Mammary epithelial cell (primary cell): ENCODE measurements around the gene CMC2.
A peak's percentile ranks its signal among the peaks of the same experiment; 100 is the strongest.

Experiments
- CTCF ChIP-seq, 2 donors: IDR thresholded peaks in 1 of 2; conservative IDR thresholded peaks in 1 of 2; 2 replicates each; pipeline ENCODE4 v1.5.1; 2011 to 2012; ENCODE audit warnings: inconsistent platforms in 2 of 2, low read length in 2 of 2, mild to moderate bottlenecking in 2 of 2, control low read depth in 1 of 2, low read depth in 1 of 2; ENCODE audit not compliant: insufficient read depth in 1 of 2; ENCODE audit errors: extremely low read depth in 1 of 2
- EZH2 ChIP-seq: IDR thresholded peaks from 2 replicates; pipeline ENCODE4 v1.6.1; 2012; ENCODE audit warnings: low read length, inconsistent platforms, borderline replicate concordance

- TF ChIP-seq CTCF (conservative IDR thresholded peaks at IDR 0.05 in 1 of 2, IDR thresholded peaks at IDR 0.05 in 1 of 2; ENCODE audit: extremely low read depth in 1 of 2, insufficient read depth in 1 of 2, low read depth in 1 of 2, low read length in 2 of 2) (peak; percentile 33 to 57), EZH2 (no peak)
Observed at GRCh38 chr16:80974649-80975376, 31.9 kb downstream of the CMC2 start.
